AG04449 (cell line): ENCODE measurements around the gene C1orf174.

Source experiments
- CTCF ChIA-PET: fragments of 350-600 bp; formaldehyde crosslinking; extraction: SDS; loops from one replicate; lab custom pipeline; 2021; ENCODE audit warnings: antibody characterized with exemption; lab: Yijun Ruan, JAX
- POLR2A ChIA-PET: fragments of 400-600, 350-600 bp; formaldehyde crosslinking; extraction: SDS; loops from one replicate; lab custom pipeline; 2020; ENCODE audit warnings: antibody characterized with exemption, inconsistent platforms; lab: Yijun Ruan, JAX
- DNase-seq: peaks from one replicate; pipeline ENCODE4 v3.0.0-alpha.2; 2010; ENCODE audit warnings: low read depth, low spot score
- H3K4me3 ChIP-seq: 2 replicates; pipeline ENCODE4 v1.5.1; 2011; ENCODE audit warnings: low read depth, mild to moderate bottlenecking, control low read depth, low read length
- CTCF ChIP-seq: IDR thresholded peaks from one replicate; pipeline ENCODE4 v1.5.1; 2011; ENCODE audit warnings: mild to moderate bottlenecking, moderate library complexity, low read length, control low read depth, inconsistent platforms; ENCODE audit not compliant: insufficient read depth; ENCODE audit errors: missing control alignments

C1orf174 gene

DNA sequence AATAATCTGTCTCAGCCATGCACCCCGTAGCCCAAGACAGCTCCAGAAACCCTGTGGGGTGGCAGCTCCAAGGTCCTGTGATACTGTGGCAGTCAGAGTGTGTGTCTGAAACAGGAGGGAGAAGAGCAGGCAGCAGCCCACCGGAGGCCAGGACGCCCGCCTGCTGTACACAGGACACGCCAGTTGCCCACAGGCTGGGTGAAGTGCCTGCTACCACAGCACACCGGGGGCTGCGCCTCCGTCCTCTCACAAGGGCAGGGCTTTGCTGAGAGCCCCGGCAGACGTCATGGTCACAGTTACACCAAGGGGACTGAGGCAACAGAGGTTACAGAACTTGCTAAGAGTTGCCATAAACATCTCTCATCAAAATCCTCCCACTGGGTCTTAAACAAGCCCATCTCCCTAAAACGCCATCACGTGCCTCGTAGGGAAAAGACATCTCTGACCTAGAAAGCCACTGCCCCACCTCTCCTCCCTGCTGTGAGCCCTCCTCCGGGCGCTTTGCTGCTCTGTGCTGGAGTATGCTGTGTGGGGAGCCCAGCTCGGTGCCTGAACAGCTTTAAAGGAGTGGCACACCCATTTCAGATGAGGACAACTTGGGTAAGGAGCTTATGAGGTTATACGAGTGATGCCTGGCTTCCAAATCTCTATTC lies 5.3 kb downstream of the C1orf174 start:
- no peak overlapping the region for H3K4me3 ChIP-seq
- no peak for DNase-seq
- POLR2A ChIA-PET, result no interaction called here
- no peak for TF ChIP-seq CTCF
- CTCF ChIA-PET, result no interaction called here

DNA sequence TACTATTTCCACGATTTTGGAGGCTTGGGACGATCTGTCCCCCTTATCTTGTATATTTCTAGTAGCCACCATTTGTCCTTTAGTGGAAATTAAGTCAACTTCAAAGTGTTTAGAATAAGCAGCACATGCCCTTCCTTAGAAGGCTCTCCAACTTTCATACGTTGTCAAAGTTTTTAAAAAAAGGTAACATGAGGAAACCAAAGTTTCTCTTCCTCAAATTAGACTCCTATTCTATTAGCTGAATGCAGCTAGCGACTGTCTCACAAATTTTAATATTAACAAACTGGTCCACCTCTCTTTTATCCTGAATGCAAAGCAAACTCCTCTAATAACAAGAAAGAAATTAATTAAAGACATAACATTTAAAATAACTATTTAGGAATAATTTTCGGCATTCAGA lies 6.9 kb downstream of the C1orf174 start:
- DNase-seq, result no peak
- H3K4me3 ChIP-seq, result no peak overlapping the region
- CTCF ChIA-PET, result no interaction called here
- POLR2A ChIA-PET, result no interaction called here
- TF ChIP-seq CTCF, result no peak

- ChIA-PET POLR2A (no interaction called here), CTCF (no interaction called here)
- no peak for DNase-seq
- no peak for TF ChIP-seq CTCF
- no peak overlapping the region for H3K4me3 ChIP-seq
These were observed 7.3 kb downstream of the C1orf174 start for GRCh38 chr1:3892748-3893147.

DNA sequence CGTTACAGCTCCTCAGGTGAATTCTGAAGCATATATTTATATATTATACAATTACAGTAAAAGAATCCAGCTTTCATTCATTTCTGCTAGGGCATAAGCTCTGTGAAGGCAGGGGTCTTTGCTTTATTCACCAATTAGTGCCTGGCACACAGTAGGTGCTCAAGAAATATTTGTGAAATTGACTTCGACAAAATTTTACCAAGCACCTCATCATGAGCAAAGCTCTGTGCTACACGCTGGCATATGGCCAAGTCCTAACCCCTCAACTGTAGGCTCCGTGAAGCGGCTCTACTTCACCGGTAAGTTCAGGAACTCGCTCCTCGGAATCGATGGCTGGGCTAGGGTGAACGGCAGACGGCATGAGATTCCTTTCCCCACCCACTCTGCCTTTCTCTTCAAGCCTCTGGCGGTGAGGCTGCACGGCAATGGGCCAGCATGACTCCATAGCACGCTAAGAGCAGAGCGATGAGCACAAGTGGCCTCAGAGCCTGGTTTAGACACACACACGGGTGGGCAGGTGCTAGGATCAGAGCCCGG lies 8.7 kb downstream of the C1orf174 start:
- ChIA-PET POLR2A (no interaction called here), CTCF (interaction anchor here (1.7 kb wide), 1 partner anchor 9 kb away, joined by 4 read pairs; no protein-coding TSS in a partner anchor)
- no peak overlapping the region for H3K4me3 ChIP-seq
- no peak for TF ChIP-seq CTCF
- no peak for DNase-seq

DNA sequence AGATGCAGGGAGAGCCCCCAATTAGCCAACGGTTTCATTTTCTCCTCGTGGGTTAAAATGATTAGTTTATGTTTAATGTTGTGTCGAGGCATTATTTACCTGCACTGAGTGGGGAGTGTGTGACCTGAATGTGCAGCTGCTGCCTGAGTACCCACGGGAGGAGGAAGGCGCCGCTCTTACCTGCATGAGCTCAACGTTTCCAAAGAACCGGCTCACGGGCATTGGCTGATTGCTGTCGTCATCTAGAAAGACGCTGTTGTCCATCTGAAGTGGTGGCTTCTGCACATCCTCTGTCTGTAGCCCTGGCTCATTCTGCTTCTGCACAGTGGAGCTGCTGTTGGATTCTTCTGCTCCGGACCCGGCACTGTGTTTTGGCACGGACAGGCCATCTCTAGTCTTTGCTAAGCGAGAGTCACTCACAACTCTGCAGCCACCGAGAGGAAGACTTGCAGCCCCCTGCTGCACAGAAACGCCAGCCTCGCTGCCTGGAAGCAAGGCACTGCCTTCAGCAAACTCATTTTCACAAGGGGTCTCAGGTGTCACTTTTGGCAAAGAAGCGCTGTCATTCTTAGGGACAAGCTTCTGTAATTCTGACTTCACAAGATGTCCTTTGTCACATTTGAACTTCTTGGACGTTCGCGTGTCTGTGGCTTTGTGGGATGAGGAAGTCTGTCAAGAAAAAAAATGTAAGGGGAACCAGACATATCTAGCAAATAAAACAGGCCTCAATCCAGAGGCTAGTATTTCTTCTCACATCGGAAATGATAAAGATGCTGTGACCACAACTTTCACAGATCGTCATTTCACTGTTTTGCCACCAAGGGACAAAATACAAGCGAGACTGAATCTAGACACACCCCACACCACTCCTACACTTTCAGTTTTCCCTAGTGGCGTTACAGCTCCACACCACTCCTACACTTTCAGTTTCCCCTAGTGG lies 9.4 kb downstream of the C1orf174 start:
- DNase-seq, result no peak
- ChIA-PET CTCF (interaction anchor here (1.7 kb wide), 1 partner anchor 9 kb away, joined by 4 read pairs; no protein-coding TSS in a partner anchor), POLR2A (no interaction called here)
- no peak overlapping the region for H3K4me3 ChIP-seq
- no peak for TF ChIP-seq CTCF

- H3K4me3 ChIP-seq, result no peak overlapping the region
- no peak for TF ChIP-seq CTCF
- DNase-seq, result no peak
- POLR2A ChIA-PET, result no interaction called here
- CTCF ChIA-PET, result interaction anchor here (1.4 to 1.7 kb wide), 2 partner anchors 8 to 9 kb away, joined by 4 to 5 read pairs; partner anchors contain the start of gene C1orf174
These were observed 10.1 kb downstream of the C1orf174 start for GRCh38 chr1:3889936-3890335.
